Hepatocyte (in vitro differentiated cells): ENCODE measurements around the gene ZNF407. TPM values are rescaled to one million over a fixed set of nuclear protein-coding genes. Genes with fewer than 3 reads are reported as not detected.

Experiments used
- DNase-seq: peaks from one replicate; pipeline ENCODE4 v3.0.0-alpha.2; 2016; ENCODE audit warnings: low spot score
- H2AFZ ChIP-seq: fragments of 200-600 bp; sonication (generic); 2 replicates; pipeline ENCODE4 v1.6.0; 2016; ENCODE audit warnings: antibody characterized with exemption, mild to moderate bottlenecking
- H3K27ac ChIP-seq: fragments of 200-600 bp; sonication (generic); 2 replicates; pipeline ENCODE4 v1.5.1; 2016; ENCODE audit warnings: mild to moderate bottlenecking
- H3K27me3 ChIP-seq: fragments of 200-600 bp; sonication (generic); 2 replicates; pipeline ENCODE4 v1.6.1; 2016
- H3K36me3 ChIP-seq: fragments of 200-600 bp; sonication (generic); replicated peaks from 2 replicates; pipeline ENCODE4 v1.5.1; 2016; ENCODE audit warnings: low read depth; ENCODE audit not compliant: insufficient read depth
- H3K4me1 ChIP-seq: fragments of 200-600 bp; sonication (generic); 2 replicates; pipeline ENCODE4 v1.5.1; 2016; ENCODE audit warnings: mild to moderate bottlenecking, moderate library complexity; ENCODE audit not compliant: insufficient read depth
- H3K4me2 ChIP-seq: fragments of 200-600 bp; sonication (generic); 2 replicates; pipeline ENCODE4 v1.6.0; 2016
- H3K4me3 ChIP-seq: fragments of 200-600 bp; sonication (generic); 2 replicates; pipeline ENCODE4 v1.5.1; 2016; ENCODE audit warnings: mild to moderate bottlenecking
- H3K79me2 ChIP-seq: fragments of 200-600 bp; sonication (generic); 2 replicates; pipeline ENCODE4 v1.6.0; 2017; ENCODE audit warnings: mild to moderate bottlenecking
- H3K9me2 ChIP-seq: fragments of 200-600 bp; sonication (generic); replicated peaks from 2 replicates; pipeline ENCODE4 v1.6.0; 2017; ENCODE audit warnings: mild to moderate bottlenecking; ENCODE audit not compliant: insufficient read depth
- H3K9me3 ChIP-seq: fragments of 200-600 bp; sonication (generic); 2 replicates; pipeline ENCODE4 v1.5.1; 2016; ENCODE audit warnings: low read depth, mild to moderate bottlenecking
- H4K20me1 ChIP-seq: fragments of 200-600 bp; sonication (generic); 2 replicates; pipeline ENCODE4 v1.6.0; 2016; ENCODE audit warnings: mild to moderate bottlenecking; ENCODE audit not compliant: insufficient read depth, poor library complexity, severe bottlenecking
- CTCF ChIP-seq: fragments of 200-600 bp; sonication (generic); IDR thresholded peaks from 2 replicates; pipeline ENCODE4 v1.5.1; 2016; ENCODE audit warnings: antibody characterized with exemption, mild to moderate bottlenecking; ENCODE audit not compliant: poor library complexity
- EZH2 ChIP-seq: fragments of 200-600 bp; sonication (generic); IDR thresholded peaks from 2 replicates; pipeline ENCODE4 v1.6.1; 2016; ENCODE audit warnings: antibody characterized with exemption, mild to moderate bottlenecking, borderline replicate concordance
- EZH2phosphoT487 ChIP-seq: fragments of 200-600 bp; sonication (generic); IDR thresholded peaks from one replicate; pipeline ENCODE4 v1.6.1; 2018; ENCODE audit warnings: antibody characterized with exemption, mild to moderate bottlenecking, low read depth, moderate library complexity; ENCODE audit not compliant: unreplicated experiment, severe bottlenecking
- WGBS: methylation state at CpG from one replicate; pipeline ENCODE4 v1.1.6; 2016; ENCODE audit warnings: low lambda C conversion rate; ENCODE audit errors: missing lambda C conversion rate; 5-methylcytosine and 5-hydroxymethylcytosine counted together
- polyA plus RNA-seq: library from polyadenylated mRNA; unstranded; fragments of >200 nt; fragmentation: Nextera tagmentation; extraction: Ambion mirVana; gene quantifications from 2 replicates; pipeline ENCODE4 v1.2.1, GENCODE V29; 2016
- total RNA-seq: library from RNA; depleted of rRNA; stranded (reverse); fragments of >200 nt; gene quantifications from 2 replicates; pipeline ENCODE4 v1.2.3, GENCODE V29; 2014

ZNF407 gene
- total and polyA plus RNA-seq, 2 experiments from 2014 or later = 3.2 to 12.4 TPM

- Histone ChIP-seq H4K20me1 (no peaks in the 10 kb centered on the region), H3K4me1 (peaks cover 3% of the 10 kb centered on the region), H2AFZ (no peak overlapping the region), H3K27ac (no peak overlapping the region), H3K4me3 (no peak overlapping the region), H3K79me2 (no peaks in the 10 kb centered on the region), H3K9me3 (no peaks in the 10 kb centered on the region), H3K36me3 (no peaks in the 10 kb centered on the region), H3K9me2 (no peaks in the 10 kb centered on the region), H3K4me2 (no peak overlapping the region), H3K27me3 (no peaks in the 10 kb centered on the region)
- 91% methylated on average over 9 of the region's 9 CpGs for WGBS
- TF ChIP-seq CTCF = no peak
- TF ChIP-seq EZH2phosphoT487 = no peak
- TF ChIP-seq EZH2 = no peak
- DNase-seq = no peak
Observed at GRCh38 chr18:75110311-75110710, 512.6 kb downstream of the ZNF407 start.

- H3K4me3 ChIP-seq = no peak overlapping the region
- DNase-seq = no peak
- H3K27ac ChIP-seq = no peak overlapping the region
- no peaks in the 10 kb centered on the region for H3K9me2 ChIP-seq
- H3K27me3 ChIP-seq = no peaks in the 10 kb centered on the region
- peaks cover 3% of the 10 kb centered on the region for H3K4me1 ChIP-seq
- no peaks in the 10 kb centered on the region for H3K36me3 ChIP-seq
- 92% methylated on average over 12 of the region's 12 CpGs for WGBS
- H3K9me3 ChIP-seq = no peaks in the 10 kb centered on the region
- H3K4me2 ChIP-seq = no peak overlapping the region
- H2AFZ ChIP-seq = no peak overlapping the region
- H4K20me1 ChIP-seq = no peaks in the 10 kb centered on the region
- TF ChIP-seq EZH2 = no peak
- TF ChIP-seq CTCF = no peak
- TF ChIP-seq EZH2phosphoT487 = no peak
- H3K79me2 ChIP-seq = no peaks in the 10 kb centered on the region
Observed at GRCh38 chr18:75110846-75111415, 513.3 kb downstream of the ZNF407 start.

GRCh38 chr18:75111760-75112159, 514.1 kb downstream of the ZNF407 start:
- Histone ChIP-seq H3K27ac (no peak overlapping the region), H3K9me3 (no peaks in the 10 kb centered on the region), H3K27me3 (no peaks in the 10 kb centered on the region), H3K4me1 (peaks cover 3% of the 10 kb centered on the region), H2AFZ (no peak overlapping the region), H3K79me2 (no peaks in the 10 kb centered on the region), H4K20me1 (no peaks in the 10 kb centered on the region), H3K4me3 (no peak overlapping the region), H3K36me3 (no peaks in the 10 kb centered on the region), H3K4me2 (no peak overlapping the region), H3K9me2 (no peaks in the 10 kb centered on the region)
- peak; percentile 31 for DNase-seq
- TF ChIP-seq EZH2 = no peak
- TF ChIP-seq CTCF = no peak
- TF ChIP-seq EZH2phosphoT487 = no peak
- WGBS = 74% methylated on average over 8 of the region's 8 CpGs
